Activated CD4-positive, CD25-positive, alpha-beta regulatory T cell (primary cell): Measurements from ENCODE around the gene TSPAN2.
"Not testable (repeated sequence)": the region's sequence is repeated elsewhere in the genome, so short reads cannot be mapped to it uniquely, and the experiment has no call there.

Source experiments
- DNase-seq, 4 experiments: peaks; one replicate each; lab custom pipeline; 2025; lab: John Stamatoyannopoulos, UW

TSPAN2 gene

GRCh38 chr1:115036814-115037507, 52.3 kb downstream of the TSPAN2 start:
- DNase-seq: no peak

GRCh38 chr1:115035652-115036051, 53.7 kb downstream of the TSPAN2 start:
- DNase-seq: no peak

GRCh38 chr1:115031595-115031994, 57.7 kb downstream of the TSPAN2 start:
- no peak for DNase-seq

- DNase-seq: no peak
Measured at GRCh38 chr1:115029526-115029925, 59.8 kb downstream of the TSPAN2 start, which contains the start of gene TSHB. TSS of gene TSHB (plus strand) at chr1:115029826. CDS start at chr1:115033363, 3,537 bp downstream.

GRCh38 chr1:115023593-115023992, 65.7 kb downstream of the TSPAN2 start:
- no peak for DNase-seq

DNA sequence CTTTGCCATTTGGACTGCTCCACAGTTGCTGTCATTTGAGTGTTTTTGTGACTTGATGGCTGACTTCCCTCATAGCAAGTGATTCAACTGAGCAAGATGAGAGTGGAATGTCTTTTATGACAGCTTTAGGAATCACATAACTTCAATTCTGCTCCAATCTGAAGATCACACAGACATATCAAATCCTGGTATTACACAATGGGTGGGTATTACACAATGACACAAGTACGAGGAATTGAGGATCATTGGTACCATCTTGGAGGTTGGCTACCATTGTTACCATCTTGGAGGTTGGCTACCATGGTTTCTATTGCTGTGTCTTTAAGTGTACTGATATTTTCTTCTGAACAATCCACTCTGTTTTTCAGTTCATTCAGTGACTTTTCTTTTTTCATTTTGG, 68.2 kb downstream of the TSPAN2 start:
- no peak for DNase-seq

- not testable (repeated sequence) for DNase-seq
Measured at GRCh38 chr1:115019549-115019948, 69.8 kb downstream of the TSPAN2 start.

GRCh38 chr1:115013792-115014191, 75.5 kb downstream of the TSPAN2 start:
- no peak for DNase-seq

DNA sequence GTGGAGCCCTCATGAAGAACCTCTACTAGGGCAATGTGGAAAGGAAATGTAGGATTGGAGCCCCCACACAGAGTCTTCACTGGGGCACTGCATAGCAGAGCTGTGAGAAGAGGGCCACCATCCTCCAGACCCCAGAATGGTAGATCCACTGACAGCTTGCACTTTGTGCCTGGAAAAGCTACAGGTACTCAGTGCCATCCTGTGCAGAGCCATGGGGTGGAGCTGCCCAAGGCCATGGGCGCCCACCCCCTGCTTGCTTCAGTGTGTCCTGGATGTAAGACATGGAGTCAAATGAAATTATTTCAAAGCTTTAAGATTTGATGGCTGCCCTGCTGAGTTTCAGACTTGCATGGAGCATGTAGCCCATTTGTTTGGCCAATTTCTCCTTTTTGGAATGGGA, 76.9 kb downstream of the TSPAN2 start:
- DNase-seq: no peak

DNA sequence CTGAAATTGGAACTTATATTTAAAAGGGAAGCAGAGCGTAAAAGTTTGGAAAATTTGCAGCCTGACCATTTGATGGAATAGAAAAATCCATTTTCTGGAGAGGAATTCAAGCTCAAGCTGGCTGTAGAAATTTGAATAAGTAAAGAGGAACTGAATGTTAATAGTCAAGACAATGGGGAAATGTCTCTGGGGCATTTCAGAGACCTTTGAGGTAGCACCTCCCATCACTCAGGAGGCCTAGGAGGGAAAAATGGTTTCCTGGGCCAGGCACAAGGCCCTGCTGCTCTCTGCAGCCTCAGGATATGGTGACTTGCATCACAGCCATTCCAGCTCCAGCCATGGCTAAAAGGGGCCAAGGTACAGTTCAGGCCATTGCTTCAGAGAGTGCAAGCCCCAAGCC, 77.3 kb downstream of the TSPAN2 start:
- DNase-seq: no peak

GRCh38 chr1:115006191-115006590, 83.1 kb downstream of the TSPAN2 start:
- DNase-seq: no peak
